Type B pancreatic cell (in vitro differentiated cells): ENCODE data around the gene TP53I13. TPM values are rescaled to one million over a fixed set of nuclear protein-coding genes. Genes with fewer than 3 reads are reported as not detected.

ENCODE experiments used
- DNase-seq: peaks from one replicate; pipeline ENCODE4 v3.0.0; 2021; ENCODE audit warnings: mixed read lengths; ENCODE audit not compliant: unreplicated experiment; ENCODE audit errors: extremely low spot score
- H3K27ac Mint-ChIP-seq: 2 replicates; pipeline ENCODE4 v1.8.0; 2021; ENCODE audit warnings: mild to moderate bottlenecking, mixed read lengths
- H3K27me3 Mint-ChIP-seq: 2 replicates; pipeline ENCODE4 v1.8.0; 2021; ENCODE audit warnings: mixed read lengths
- H3K36me3 Mint-ChIP-seq: 2 replicates; pipeline ENCODE4 v1.8.0; 2021; ENCODE audit warnings: mixed read lengths
- H3K4me1 Mint-ChIP-seq: one replicate; pipeline ENCODE4 v1.8.0; 2021; ENCODE audit warnings: mixed read lengths; ENCODE audit not compliant: unreplicated experiment
- H3K4me3 Mint-ChIP-seq: 2 replicates; pipeline ENCODE4 v1.8.0; 2021; ENCODE audit warnings: mild to moderate bottlenecking, mixed read lengths
- H3K9me3 Mint-ChIP-seq: 2 replicates; pipeline ENCODE4 v1.8.0; 2021; ENCODE audit warnings: mixed read lengths
- CTCF ChIP-seq: fragments of 200-600 bp; sonication (generic); conservative IDR thresholded peaks from 2 replicates; pipeline ENCODE4 v1.5.0; 2021; ENCODE audit warnings: antibody characterized with exemption, mild to moderate bottlenecking
- total RNA-seq: library from RNA; stranded (reverse); gene quantifications from 2 replicates; pipeline ENCODE4 v1.2.1, GENCODE V29; 2021; ENCODE audit warnings: low replicate concordance

The TP53I13 gene
- total RNA-seq, 1 donor from 2014 or later, result 50.3 TPM

- Mint-ChIP-seq H3K9me3 (no peaks in the 10 kb centered on the region), H3K27me3 (no peaks in the 10 kb centered on the region), H3K36me3 (no peaks in the 10 kb centered on the region), H3K27ac (peak overlapping the region; percentile 78), H3K4me3 (peak overlapping the region; percentile 92), H3K4me1 (peaks cover 31% of the 10 kb centered on the region)
- TF ChIP-seq CTCF, result peak; percentile 37
- no peak for DNase-seq
Observed at GRCh38 chr17:29588562-29589411, 20.3 kb downstream of the TP53I13 start.

DNA sequence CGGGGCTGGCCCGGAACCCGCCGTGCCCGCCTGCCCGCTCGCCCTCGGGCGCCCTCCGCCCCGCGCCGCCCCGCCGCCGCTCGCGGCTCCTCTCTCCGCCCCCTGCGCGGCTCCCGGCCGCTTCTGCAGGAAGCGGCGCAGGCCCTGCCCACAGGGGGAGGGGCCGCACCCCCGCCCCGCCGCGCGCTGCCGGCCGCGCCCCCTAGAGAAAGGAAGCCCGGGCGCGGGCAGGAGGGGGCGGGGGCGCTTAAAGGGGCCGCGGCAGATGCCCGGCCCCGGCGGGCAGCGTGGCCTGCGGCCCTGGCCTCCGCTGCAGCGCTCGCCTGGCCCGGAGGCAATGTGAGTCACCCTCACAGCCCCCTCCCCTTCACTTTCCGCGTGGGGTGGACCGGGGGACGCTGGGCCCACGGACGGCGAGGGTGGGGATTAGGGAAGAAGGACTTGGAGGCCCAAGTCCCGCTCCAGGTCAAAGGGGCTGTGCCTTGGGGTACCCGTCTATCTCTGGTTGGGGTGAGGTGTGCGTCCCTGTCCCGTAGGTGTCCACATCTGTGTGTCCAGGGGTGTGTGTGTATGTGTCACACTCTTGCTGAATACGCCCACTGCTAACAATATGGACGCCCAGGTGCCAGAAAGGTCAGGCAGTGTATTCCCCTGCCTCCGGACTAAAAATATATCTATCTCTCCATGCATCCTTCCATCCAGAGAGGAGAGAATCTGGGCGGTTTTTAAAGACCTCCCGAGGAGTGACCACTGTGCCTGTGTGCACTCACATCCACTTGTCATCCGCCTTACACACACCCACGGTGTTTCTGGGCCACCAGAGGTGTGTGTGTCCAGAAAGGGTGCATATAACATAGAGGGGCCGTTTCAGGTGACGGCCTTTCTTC, 21.3 kb downstream of the TP53I13 start, which contains the start of gene GIT1:
Gene GIT1 (minus strand): TSS at position 125 of the 887 bp plus-strand sequence. CDS start 270 bp downstream, outside the sequence.
- peak within 1 kb of the TSS; percentile 92 for H3K4me3 Mint-ChIP-seq
- H3K36me3 Mint-ChIP-seq, result no peaks in the 10 kb centered on the region
- DNase-seq, result peak; percentile 88
- peak within 1 kb of the TSS; percentile 94 for H3K27ac Mint-ChIP-seq
- TF ChIP-seq CTCF, result no peak
- peaks cover 23% of the 10 kb centered on the region for H3K4me1 Mint-ChIP-seq
- no peaks in the 10 kb centered on the region for H3K9me3 Mint-ChIP-seq
- no peaks in the 10 kb centered on the region for H3K27me3 Mint-ChIP-seq

DNA sequence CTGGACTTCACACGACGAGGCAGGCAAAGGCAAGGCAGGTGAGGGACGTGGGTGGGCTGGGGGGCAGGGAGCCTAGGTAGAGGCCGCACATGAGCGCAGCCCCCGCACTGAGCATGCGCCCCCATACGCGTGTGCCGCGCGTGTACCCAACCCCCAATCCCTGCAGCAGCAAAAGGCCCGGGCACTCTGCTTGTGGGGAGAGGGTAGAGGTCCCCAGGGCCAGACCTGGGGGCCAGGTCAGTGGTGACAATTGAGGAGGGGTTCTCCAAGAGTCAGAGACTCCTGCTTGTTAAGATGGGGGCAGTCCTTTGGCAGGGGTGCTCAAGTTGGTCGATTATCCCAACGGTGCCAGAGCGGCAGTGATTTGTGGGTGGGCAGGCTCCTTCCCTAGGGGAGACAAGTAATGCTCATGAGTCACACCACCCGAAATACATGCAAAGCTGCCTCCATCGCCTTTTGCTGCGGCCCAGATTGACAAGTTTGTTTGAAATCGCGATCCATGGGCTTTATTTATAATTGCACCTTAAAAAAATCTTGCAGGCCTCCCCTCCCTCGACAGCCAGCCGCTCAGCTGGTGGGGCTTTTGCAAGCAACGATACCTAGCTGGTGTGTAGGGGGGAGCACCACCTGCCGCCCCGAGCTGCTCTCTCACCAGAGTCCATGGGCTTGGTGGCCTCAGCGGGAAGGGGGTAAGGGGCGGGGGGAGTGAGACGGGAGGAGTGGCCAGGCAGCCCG, 22.1 kb downstream of the TP53I13 start:
- peak overlapping the region; percentile 94 for H3K27ac Mint-ChIP-seq
- peaks cover 27% of the 10 kb centered on the region for H3K4me1 Mint-ChIP-seq

GRCh38 chr17:29591146-29591736, 22.7 kb downstream of the TP53I13 start:
- Mint-ChIP-seq H3K9me3 (no peaks in the 10 kb centered on the region), H3K27me3 (no peaks in the 10 kb centered on the region), H3K4me3 (peak overlapping the region; percentile 90), H3K4me1 (peaks cover 27% of the 10 kb centered on the region), H3K27ac (peak overlapping the region; percentile 94), H3K36me3 (no peaks in the 10 kb centered on the region)
- no peak for DNase-seq
- no peak for TF ChIP-seq CTCF

More for the DNA sequence above, 22.1 kb downstream of the TP53I13 start:
- no peak for DNase-seq
- H3K36me3 Mint-ChIP-seq, result no peaks in the 10 kb centered on the region
- H3K9me3 Mint-ChIP-seq, result no peaks in the 10 kb centered on the region
- no peak for TF ChIP-seq CTCF
- H3K4me3 Mint-ChIP-seq, result peak overlapping the region; percentile 90
- H3K27me3 Mint-ChIP-seq, result no peaks in the 10 kb centered on the region
